NCI-H446 (cell line): ENCODE measurements around the gene PTPN14.
A peak's percentile ranks its signal among the peaks of the same experiment; 100 is the strongest.

Experiments used
- DNase-seq, 2 experiments: peaks; one replicate each; lab custom pipeline; 2025; lab: John Stamatoyannopoulos, UW

Gene PTPN14

GRCh38 chr1:214330715-214331114 lies 220.7 kb downstream of the PTPN14 start:
- no peak for DNase-seq

GRCh38 chr1:214330222-214330621 lies 221.2 kb downstream of the PTPN14 start:
- DNase-seq: no peak

GRCh38 chr1:214329470-214330220 lies 221.8 kb downstream of the PTPN14 start:
- no peak for DNase-seq

- peak; percentile 70 to 84 for DNase-seq
Measured at GRCh38 chr1:214328770-214329469, 222.5 kb downstream of the PTPN14 start.

GRCh38 chr1:214327514-214327913 lies 223.9 kb downstream of the PTPN14 start:
- no peak for DNase-seq

- no peak for DNase-seq
Measured at GRCh38 chr1:214326406-214326805, 225.0 kb downstream of the PTPN14 start.

GRCh38 chr1:214324896-214325800 lies 226.3 kb downstream of the PTPN14 start:
- no peak for DNase-seq

GRCh38 chr1:214321705-214322453 lies 229.5 kb downstream of the PTPN14 start:
- no peak for DNase-seq

GRCh38 chr1:214319938-214320337 lies 231.5 kb downstream of the PTPN14 start:
- DNase-seq: no peak

- no peak for DNase-seq
Measured at GRCh38 chr1:214318956-214319736, 232.3 kb downstream of the PTPN14 start.

GRCh38 chr1:214318356-214318755 lies 233.0 kb downstream of the PTPN14 start:
- DNase-seq: no peak

- no peak for DNase-seq
Measured at GRCh38 chr1:214317734-214318133, 233.7 kb downstream of the PTPN14 start.

GRCh38 chr1:214317300-214317699 lies 234.1 kb downstream of the PTPN14 start:
- DNase-seq: no peak

- DNase-seq: no peak
Measured at GRCh38 chr1:214316593-214316992, 234.8 kb downstream of the PTPN14 start.

GRCh38 chr1:214314178-214314843 lies 237.1 kb downstream of the PTPN14 start:
- DNase-seq: no peak

- DNase-seq: no peak
Measured at GRCh38 chr1:214312530-214313051, 238.8 kb downstream of the PTPN14 start.

GRCh38 chr1:214310777-214311690 lies 240.4 kb downstream of the PTPN14 start:
- no peak for DNase-seq

- DNase-seq: no peak
Measured at GRCh38 chr1:214310010-214310409, 241.4 kb downstream of the PTPN14 start.

GRCh38 chr1:214306269-214306668 lies 245.1 kb downstream of the PTPN14 start:
- no peak for DNase-seq
